H7 (cell line): Measurements from ENCODE around the gene CCDC7. TPM values are rescaled to one million over a fixed set of nuclear protein-coding genes. Genes with fewer than 3 reads are reported as not detected.
"Not testable (repeated sequence)": the region's sequence is repeated elsewhere in the genome, so short reads cannot be mapped to it uniquely, and the experiment has no call there.

Experiments
- DNase-seq: peaks from one replicate; pipeline ENCODE4 v3.0.0; 2012
- H3K27me3 ChIP-seq: 2 replicates; pipeline ENCODE4 v1.6.0; 2011; ENCODE audit warnings: mild to moderate bottlenecking, low read length; ENCODE audit not compliant: control insufficient read depth, insufficient read depth
- H3K36me3 ChIP-seq: replicated peaks from 2 replicates; pipeline ENCODE4 v1.5.1; 2011; ENCODE audit warnings: low read length; ENCODE audit not compliant: control insufficient read depth, insufficient read depth
- H3K4me3 ChIP-seq: 2 replicates; pipeline ENCODE4 v1.5.1; 2011; ENCODE audit warnings: low read depth, mild to moderate bottlenecking, control low read depth, low read length, moderate library complexity; ENCODE audit not compliant: insufficient read depth
- total RNA-seq: library from RNA; depleted of rRNA; stranded (reverse); fragments of >200 nt; shearing (Covaris generic); gene quantifications from 2 replicates; pipeline ENCODE4 v1.2.3, GENCODE V29; 2014

Gene CCDC7
- total RNA-seq, 1 experiment from 2014 or later = 0.24 TPM

- H3K36me3 ChIP-seq = no peaks in the 10 kb centered on the region
- no peaks in the 10 kb centered on the region for H3K27me3 ChIP-seq
- no peak for DNase-seq
- H3K4me3 ChIP-seq = no peak overlapping the region
These were observed 26.3 kb upstream of the CCDC7 start for GRCh38 chr10:32419615-32420014.

- no peaks in the 10 kb centered on the region for H3K36me3 ChIP-seq
- DNase-seq = no peak
- no peaks in the 10 kb centered on the region for H3K27me3 ChIP-seq
- no peak overlapping the region for H3K4me3 ChIP-seq
These were observed 19.8 kb upstream of the CCDC7 start for GRCh38 chr10:32426186-32426585.

- Histone ChIP-seq H3K27me3 (no peaks in the 10 kb centered on the region), H3K36me3 (no peaks in the 10 kb centered on the region), H3K4me3 (no peak overlapping the region)
- no peak for DNase-seq
These were observed 12.4 kb upstream of the CCDC7 start for GRCh38 chr10:32433542-32433941.

GRCh38 chr10:32436215-32436614, 9.7 kb upstream of the CCDC7 start:
- Histone ChIP-seq H3K4me3 (no peak overlapping the region), H3K27me3 (no peaks in the 10 kb centered on the region), H3K36me3 (no peaks in the 10 kb centered on the region)
- no peak for DNase-seq

GRCh38 chr10:32437334-32437733, 8.6 kb upstream of the CCDC7 start:
- H3K27me3 ChIP-seq = no peaks in the 10 kb centered on the region
- DNase-seq = no peak
- H3K36me3 ChIP-seq = no peaks in the 10 kb centered on the region
- no peak overlapping the region for H3K4me3 ChIP-seq

- Histone ChIP-seq H3K4me3 (no peak overlapping the region), H3K27me3 (no peaks in the 10 kb centered on the region), H3K36me3 (no peaks in the 10 kb centered on the region)
- DNase-seq = no peak
These were observed 904 bp upstream of the CCDC7 start for GRCh38 chr10:32445036-32445435.

GRCh38 chr10:32446536-32447406, 831 bp downstream of the CCDC7 start:
- DNase-seq = no peak
- no peaks in the 10 kb centered on the region for H3K36me3 ChIP-seq

GRCh38 chr10:32454148-32454547, 8.2 kb downstream of the CCDC7 start:
- H3K36me3 ChIP-seq = no peaks in the 10 kb centered on the region

More at GRCh38 chr10:32446536-32447406, 831 bp downstream of the CCDC7 start:
- Histone ChIP-seq H3K4me3 (peak overlapping the region; percentile 82), H3K27me3 (no peaks in the 10 kb centered on the region)

GRCh38 chr10:32459051-32459698, 13.2 kb downstream of the CCDC7 start:
- H3K4me3 ChIP-seq = no peak overlapping the region
- no peaks in the 10 kb centered on the region for H3K36me3 ChIP-seq
- DNase-seq = no peak
- H3K27me3 ChIP-seq = no peaks in the 10 kb centered on the region

More at GRCh38 chr10:32454148-32454547, 8.2 kb downstream of the CCDC7 start:
- H3K4me3 ChIP-seq = no peak overlapping the region
- DNase-seq = no peak
- H3K27me3 ChIP-seq = no peaks in the 10 kb centered on the region

- Histone ChIP-seq H3K27me3 (no peaks in the 10 kb centered on the region), H3K36me3 (no peaks in the 10 kb centered on the region)
These were observed 15.3 kb downstream of the CCDC7 start for GRCh38 chr10:32461203-32461602.

GRCh38 chr10:32471232-32471631, 25.3 kb downstream of the CCDC7 start:
- no peaks in the 10 kb centered on the region for H3K36me3 ChIP-seq
- H3K27me3 ChIP-seq = no peaks in the 10 kb centered on the region
- no peak for DNase-seq
- no peak overlapping the region for H3K4me3 ChIP-seq

More at GRCh38 chr10:32461203-32461602, 15.3 kb downstream of the CCDC7 start:
- H3K4me3 ChIP-seq = no peak overlapping the region
- DNase-seq = no peak

- DNase-seq = no peak
- Histone ChIP-seq H3K36me3 (no peaks in the 10 kb centered on the region), H3K4me3 (no peak overlapping the region), H3K27me3 (no peaks in the 10 kb centered on the region)
These were observed 31.6 kb downstream of the CCDC7 start for GRCh38 chr10:32477499-32477898.

- no peaks in the 10 kb centered on the region for H3K36me3 ChIP-seq
- DNase-seq = no peak
- no peaks in the 10 kb centered on the region for H3K27me3 ChIP-seq
- H3K4me3 ChIP-seq = no peak overlapping the region
These were observed 35.7 kb downstream of the CCDC7 start for GRCh38 chr10:32481606-32482005.

GRCh38 chr10:32483019-32483502, 37.1 kb downstream of the CCDC7 start:
- H3K36me3 ChIP-seq, H3K27me3 ChIP-seq, H3K4me3 ChIP-seq, DNase-seq: not testable (repeated sequence)

GRCh38 chr10:32488038-32488437, 42.1 kb downstream of the CCDC7 start:
- not testable (repeated sequence) for DNase-seq

More at GRCh38 chr10:32488038-32488437, 42.1 kb downstream of the CCDC7 start:
- H3K36me3 ChIP-seq, H3K4me3 ChIP-seq, H3K27me3 ChIP-seq: not testable (repeated sequence)
